ENCODE results near the gene RPL37.
"Not testable (repeated sequence)": the region's sequence is repeated elsewhere in the genome, so short reads cannot be mapped to it uniquely, and the experiment has no call there.

Gene RPL37

GRCh38 chr5:40838086-40838485 lies 3.1 kb upstream of the RPL37 start:
- H3K27ac ChIP-seq: no peak overlapping the region

GRCh38 chr5:40834391-40834848 lies 602 bp downstream of the RPL37 start:
- H3K4me3 ChIP-seq: peak overlapping the region; percentile 64 to 89 (median 73)
- H3K27ac ChIP-seq: peak overlapping the region; percentile 66 to 98 (median 95)

More at GRCh38 chr5:40838086-40838485, 3.1 kb upstream of the RPL37 start:
- H3K4me3 ChIP-seq: no peak overlapping the region

GRCh38 chr5:40833712-40834229 lies 1.3 kb downstream of the RPL37 start:
- Histone ChIP-seq H3K4me3 (peak overlapping the region; percentile 64 to 89 (median 73)), H3K27ac (peak overlapping the region in 16 of 21 experiments; percentile 47 to 98 (median 95))

- Histone ChIP-seq H3K27ac (no peak overlapping the region), H3K4me3 (no peak overlapping the region)
These were observed 2.7 kb downstream of the RPL37 start for GRCh38 chr5:40832345-40832744.

DNA sequence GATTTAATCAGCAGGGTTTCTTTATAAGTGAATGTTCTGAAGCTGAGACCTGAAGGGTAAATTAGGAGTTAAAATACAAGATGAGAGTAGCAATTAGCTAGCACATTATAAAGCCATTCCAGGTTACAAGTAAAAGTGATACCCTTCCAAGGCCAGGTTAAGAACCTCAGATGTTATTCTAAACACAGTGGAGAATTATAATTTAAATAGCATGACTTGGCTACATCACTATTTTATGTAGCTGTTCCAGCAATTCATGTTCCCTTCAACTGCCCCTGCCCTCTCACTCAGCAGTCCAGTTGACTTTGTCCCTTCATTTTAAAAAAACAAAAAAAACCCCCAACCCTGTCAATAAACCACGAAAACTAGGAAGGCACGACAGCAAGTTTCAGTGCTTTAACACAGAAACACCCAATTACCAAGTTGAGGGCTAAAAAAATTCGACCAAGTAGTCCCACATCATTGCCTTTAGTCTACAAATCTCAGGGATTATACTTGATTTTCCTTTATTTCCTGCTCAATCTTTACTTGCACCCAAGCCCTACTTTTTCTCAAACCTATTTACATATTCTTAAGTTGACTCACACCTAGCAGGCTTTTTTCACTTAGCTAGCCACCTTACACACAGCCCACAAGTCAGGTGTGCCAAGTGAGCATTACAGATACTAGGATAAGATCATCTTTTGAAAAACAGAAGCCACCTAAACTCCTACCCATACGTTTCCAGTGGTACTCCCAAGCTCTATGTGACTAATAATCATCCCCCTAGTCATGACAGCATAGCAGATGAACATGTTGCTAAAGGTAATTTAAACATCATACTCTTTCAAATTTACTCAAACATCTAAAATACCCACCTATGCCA lies 3.4 kb downstream of the RPL37 start:
- H3K27ac ChIP-seq: no peak overlapping the region

DNA sequence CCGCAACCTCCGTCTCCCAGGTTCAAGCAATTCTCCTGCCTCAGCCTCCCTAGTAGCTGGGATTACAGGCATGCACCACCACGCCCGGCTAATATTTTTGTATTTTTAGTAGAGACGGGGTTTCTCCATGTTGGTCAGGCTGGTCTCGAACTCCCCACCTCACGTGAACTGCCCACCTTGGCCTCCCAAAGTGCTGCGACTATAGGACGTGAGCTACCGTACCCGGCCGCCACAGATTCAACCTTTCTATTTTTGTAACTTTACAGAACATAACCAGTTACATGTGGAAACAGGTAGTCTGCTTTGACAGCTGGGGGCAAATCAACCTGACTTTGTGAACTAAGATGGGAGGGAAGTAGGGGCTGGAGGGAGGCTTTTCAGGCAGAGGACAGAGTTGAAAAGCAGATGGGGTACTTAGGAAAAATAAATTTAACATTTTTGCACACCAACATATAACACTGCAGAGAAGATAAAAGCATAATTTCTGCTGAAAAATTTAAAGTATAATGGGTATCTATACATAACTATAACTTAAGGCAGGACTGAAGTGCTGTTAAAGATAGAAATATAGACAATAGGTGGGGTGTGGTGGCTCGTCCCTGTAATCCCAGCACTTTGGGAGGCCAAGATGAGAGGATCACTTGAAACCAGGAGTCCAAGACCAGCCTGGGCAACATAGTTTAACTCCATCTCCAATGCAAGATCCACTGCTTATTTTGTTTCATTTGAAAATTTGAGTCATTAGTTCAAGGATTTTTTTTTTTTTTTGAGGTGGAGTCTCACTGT lies 5.1 kb downstream of the RPL37 start:
- no peak overlapping the region for H3K4me3 ChIP-seq

More for the DNA sequence above, 3.4 kb downstream of the RPL37 start:
- H3K4me3 ChIP-seq: no peak overlapping the region

DNA sequence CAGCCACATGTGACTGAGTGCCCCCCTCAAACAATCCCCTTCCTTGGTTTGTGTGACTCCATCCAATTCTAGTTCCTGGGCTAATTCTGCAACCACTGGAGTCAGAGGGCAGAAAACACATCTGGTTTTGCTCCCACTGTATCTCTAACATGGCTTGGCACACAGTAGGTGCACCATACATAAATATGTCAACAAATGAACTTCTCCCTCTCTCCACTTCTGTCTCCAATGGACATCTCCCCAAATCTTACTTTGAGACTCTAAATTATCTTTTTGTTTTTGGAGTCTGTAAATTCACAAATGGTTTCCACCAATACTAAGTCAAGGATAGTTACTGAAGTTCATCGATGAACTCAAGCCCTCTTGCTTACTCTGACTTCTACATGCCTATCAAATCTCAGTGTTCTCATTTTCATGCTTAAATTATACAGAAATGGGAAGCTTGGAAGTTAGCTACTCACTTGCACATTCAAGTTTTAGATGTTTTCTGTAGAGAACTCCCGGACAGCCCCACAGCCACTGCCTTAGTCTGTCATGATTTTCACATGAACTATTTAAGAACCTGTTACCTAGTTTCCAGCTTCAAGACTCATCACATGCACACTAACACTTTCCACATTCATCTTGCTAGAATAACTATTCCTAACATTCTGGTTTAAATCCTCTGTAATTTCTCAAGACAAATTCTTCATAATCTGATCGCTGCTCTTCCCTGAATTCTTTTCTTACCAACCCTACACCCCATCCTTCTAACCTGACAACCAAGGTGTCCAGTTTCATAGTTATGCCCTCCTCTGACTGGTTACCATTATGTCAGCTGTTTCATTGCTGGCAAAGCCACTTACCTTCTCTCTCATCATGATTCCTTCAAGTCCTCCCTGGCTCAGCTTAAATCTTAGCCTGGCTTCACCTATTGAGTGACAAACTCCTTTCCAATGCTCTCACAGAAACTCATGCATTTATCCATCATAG lies 6.0 kb downstream of the RPL37 start:
- Histone ChIP-seq H3K27ac (no peak overlapping the region), H3K4me3 (no peak overlapping the region)

More for the DNA sequence above, 5.1 kb downstream of the RPL37 start:
- no peak overlapping the region for H3K27ac ChIP-seq

- Histone ChIP-seq H3K27ac (no peak overlapping the region), H3K4me3 (no peak overlapping the region)
These were observed 6.9 kb downstream of the RPL37 start for GRCh38 chr5:40828021-40828631.

DNA sequence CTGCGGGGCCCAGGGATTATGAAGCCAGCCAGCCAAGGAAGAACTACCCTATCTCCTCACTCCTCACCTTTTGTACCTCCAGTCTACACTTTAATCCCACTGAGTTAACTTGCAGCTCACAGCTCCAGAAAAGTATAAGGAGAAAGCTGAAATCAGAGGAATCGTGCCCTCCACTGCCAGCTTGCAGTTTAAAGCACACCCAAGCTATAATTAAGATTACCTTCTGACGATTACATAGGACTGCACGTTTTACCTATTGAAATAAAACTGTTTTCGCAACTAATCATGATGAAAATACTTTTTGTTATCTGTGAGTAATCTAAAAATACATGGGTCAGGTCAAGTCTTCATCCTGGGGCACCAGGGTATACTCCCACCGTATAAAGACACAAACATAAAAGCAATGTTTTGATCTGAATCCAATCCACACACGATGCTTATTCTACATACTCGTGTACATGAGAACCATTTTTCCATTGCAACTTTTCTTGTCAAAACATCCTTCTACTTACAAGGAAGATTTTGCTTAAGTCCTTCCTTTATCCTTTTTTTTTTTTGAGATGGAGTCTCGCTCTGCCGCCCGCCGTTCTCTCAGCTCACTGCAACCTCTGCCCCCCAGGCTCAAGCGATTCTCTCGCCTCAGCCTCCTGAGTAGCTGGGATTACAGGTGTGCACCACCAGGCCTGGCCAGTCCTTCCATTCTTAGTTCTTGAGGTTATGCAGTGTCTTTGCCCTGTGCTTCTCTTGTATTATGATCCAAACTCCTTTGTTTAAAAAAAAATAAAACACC lies 7.6 kb downstream of the RPL37 start:
- Histone ChIP-seq H3K27ac (no peak overlapping the region), H3K4me3 (no peak overlapping the region)

DNA sequence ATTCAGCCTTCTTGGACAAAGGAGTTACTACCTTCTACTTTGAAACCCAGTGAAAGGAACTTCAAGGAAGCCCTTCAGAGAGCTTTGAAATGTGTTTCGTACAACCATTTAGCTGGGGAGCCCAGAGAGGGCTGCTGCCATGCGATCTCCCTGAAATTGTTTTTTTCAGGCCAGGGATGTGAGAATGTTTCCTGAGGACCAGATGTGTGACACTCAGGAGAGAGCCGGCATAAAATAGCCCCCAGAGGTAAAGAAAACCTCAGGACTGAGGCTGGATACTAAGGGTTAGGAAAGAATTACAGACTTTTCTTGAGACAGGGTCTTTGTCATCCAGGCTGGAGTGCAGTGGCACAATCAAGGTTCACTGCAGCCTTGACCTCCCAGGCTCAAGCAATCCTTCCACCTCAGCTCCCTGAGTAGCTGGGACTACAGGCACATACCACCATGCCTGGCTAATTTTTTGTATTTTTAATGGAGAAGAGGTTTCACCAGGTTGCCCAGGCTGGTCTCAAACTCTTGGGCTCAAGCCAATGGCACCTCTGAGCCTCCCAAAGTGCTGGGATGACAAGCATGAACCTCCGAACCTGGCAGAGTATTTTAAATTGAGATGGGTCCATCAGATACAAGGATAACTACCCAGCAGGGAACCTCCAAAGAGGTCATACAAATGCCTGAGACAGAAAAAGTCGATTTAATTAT lies 8.4 kb downstream of the RPL37 start:
- H3K27ac ChIP-seq: no peak overlapping the region

DNA sequence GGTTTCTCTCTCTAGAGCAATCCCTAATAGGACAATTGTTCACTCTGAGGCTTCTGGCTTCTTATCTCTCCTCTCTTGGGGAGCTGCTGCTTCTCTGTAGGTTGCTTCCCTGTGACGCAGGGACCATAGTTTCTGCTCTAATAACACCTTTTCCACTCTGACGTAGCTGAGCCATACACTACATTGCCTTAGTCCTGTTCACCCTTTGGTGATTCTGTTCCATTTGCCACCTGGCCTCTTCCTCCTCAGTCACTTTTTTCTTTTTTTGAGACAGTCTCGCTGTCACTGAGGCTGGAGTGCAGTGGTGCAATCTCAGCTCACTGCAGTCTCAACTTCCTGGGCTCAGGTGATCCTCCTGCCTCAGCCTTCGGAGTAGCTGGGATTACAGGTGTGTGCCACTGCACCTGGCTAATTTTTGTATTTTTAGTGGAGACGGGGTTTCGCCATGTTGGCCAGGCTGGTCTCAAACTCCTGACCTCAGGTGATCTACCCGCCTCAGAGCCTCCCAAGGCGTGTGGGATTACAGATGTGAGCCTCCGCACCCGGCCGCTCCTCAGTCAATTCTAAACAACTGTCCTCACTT lies 9.5 kb downstream of the RPL37 start:
- not testable (repeated sequence) for H3K27ac ChIP-seq

More for the DNA sequence above, 8.4 kb downstream of the RPL37 start:
- H3K4me3 ChIP-seq: no peak overlapping the region

GRCh38 chr5:40823459-40823858 lies 11.6 kb downstream of the RPL37 start:
- H3K27ac ChIP-seq: no peak overlapping the region
- H3K4me3 ChIP-seq: no peak overlapping the region

More for the DNA sequence above, 9.5 kb downstream of the RPL37 start:
- not testable (repeated sequence) for H3K4me3 ChIP-seq

DNA sequence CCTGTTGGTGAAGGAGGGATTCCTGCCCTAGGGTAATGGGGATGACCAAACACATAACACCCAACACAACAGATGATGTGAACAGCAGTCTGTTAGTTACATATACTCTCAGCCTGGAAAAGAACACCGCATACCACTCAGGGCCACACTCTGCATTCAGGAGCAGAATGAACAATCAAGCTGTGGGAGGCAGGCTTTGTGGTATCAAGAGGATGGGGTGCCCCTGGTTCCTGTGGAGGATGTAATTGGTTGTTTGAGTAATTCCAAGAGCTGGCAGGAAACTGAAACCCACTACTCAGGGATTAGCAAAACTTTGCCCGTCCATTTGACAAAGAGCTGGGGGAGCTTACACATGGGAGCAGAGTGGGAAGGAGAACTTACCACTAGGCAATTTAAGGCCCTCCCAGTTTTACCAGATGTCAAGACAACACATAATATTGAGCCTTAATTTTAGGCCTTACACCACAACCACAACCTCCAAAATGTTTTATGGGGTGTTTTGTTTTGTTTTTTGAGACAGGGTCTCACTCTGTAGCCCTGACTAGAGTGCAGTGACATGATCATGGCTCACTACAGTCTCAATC lies 21.2 kb downstream of the RPL37 start:
- Histone ChIP-seq H3K27ac (no peak overlapping the region), H3K4me3 (no peak overlapping the region)

DNA sequence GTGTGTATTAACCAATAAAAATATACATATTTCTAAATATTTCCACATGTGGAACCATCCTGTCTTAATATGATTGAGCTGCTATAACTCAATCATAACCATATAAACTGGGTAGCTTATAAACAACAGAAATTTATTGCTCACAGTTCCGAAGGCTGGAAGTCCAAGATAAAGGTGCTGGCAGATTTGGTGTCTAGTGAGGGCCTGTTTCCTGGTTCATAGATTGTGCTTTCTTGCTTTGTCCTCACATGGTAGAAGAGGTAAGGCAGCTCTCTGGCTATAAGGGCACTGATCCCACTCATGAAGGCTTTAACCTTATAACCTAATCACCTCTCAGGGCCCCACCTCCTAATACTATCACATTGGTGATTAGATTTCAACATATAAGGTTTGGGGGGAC lies 22.9 kb downstream of the RPL37 start:
- no peak overlapping the region for H3K4me3 ChIP-seq
- no peak overlapping the region for H3K27ac ChIP-seq

DNA sequence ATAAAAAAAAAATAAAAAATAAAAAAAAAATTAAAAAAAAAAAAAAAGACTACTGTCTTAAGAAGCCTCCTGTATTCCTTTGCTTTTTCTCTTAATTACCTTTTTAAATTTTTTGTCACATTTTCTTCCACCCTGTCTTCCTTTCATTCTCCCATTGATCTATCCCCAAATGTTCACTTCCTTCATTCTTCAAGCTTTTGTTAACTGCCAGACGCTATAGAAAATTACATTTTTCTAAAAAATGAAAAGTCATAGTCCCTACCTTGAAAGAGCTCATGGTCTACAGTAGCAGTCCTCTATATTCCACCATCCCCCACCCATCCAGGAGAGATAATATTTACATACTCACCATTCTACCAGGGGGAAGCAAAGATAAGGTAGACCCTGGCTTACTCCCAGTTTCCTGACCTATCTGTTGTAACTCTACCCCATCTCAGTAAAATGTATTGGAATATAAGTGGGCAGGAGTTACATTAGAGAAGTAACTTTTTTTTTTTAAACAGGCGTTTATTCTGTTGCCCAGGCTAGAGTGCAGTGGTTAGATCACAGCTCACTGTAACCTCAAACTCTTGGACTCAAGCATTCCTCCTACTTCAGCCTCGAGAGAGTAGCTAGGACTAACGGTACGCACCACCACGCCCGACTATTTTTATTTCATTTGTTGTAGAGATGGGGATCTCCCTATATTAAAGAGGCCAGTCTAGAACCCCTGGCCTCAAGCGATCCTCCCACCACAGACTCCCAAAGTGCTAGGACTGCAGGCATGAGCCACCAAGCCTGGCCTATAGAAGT lies 33.1 kb downstream of the RPL37 start:
- H3K27ac ChIP-seq: no peak overlapping the region
- H3K4me3 ChIP-seq: no peak overlapping the region

- Histone ChIP-seq H3K4me3 (no peak overlapping the region), H3K27ac (peak overlapping the region in 4 of 21 experiments; percentile 12 to 91 (median 90))
These were observed 35.8 kb downstream of the RPL37 start for GRCh38 chr5:40799258-40799657.

Data from skin epidermis (tissue), 12 donors.